HG03460 (cell line): Measurements from ENCODE around the gene EZH2.

Experiments
- ATAC-seq: cut with Tn5 transposase; IDR thresholded peaks from one replicate; pipeline ENCODE4 v1.9.1; 2021; ENCODE audit not compliant: unreplicated experiment

Gene EZH2

DNA sequence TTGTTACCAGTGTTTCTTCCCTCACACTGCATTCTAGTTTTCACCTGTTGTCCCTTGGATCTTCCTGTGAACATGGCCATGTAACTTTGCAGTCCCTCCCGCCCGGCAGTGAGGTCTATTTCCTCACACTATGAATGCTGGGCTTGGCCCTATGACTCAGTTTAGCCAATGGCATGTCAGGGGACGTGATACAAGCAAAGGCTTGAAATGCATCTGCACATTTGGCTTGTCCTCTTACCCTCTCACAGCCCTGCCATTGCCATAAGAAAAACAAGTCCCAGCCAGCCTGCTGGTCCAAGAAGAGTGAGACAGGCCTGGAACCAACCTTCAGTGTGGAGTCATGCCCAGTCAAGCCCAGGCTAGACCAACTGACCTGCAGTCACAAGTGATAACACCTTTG is 17.1 kb upstream of the EZH2 start:
- no peak for ATAC-seq

GRCh38 chr7:148898845-148899484 is 14.9 kb upstream of the EZH2 start:
- ATAC-seq = no peak

DNA sequence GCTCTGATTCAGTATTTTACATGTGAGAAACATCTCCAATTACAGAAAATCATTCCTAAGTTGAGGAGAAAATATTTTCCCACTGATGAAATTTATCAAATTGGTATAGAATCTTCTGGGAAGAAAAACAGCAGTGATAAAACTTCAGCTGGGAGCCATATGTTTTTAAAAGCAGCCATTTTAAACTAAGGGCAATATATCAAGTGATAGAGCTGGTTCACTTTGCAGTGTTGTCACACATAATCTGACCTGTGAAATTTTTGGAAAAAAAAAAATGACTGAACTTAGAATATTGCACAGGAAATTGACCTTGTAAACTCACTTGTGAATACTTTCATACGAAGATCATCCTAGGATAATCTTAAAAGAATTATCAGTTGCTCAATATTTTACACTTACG is 10.5 kb upstream of the EZH2 start:
- no peak for ATAC-seq

GRCh38 chr7:148893071-148893470 is 9.0 kb upstream of the EZH2 start:
- no peak for ATAC-seq

DNA sequence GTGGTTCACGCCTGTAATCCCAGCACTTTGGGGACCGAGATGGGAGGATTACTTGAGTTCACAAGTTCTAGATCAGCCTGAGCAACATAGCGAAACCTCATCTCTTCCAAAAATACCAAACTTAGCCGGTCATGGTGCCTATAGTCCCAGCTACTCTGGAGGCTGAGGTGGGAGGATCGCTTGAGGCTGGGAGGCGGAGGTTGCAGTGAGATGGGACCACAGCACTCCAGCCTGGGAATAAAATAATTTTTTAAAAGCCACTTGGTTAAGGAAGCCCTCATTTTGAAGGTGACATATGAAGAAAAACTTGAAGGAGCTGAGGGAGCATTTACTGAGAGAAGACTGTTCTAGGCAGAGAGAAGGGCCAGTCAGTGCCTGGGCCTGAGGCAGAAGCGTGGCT is 4.2 kb upstream of the EZH2 start:
- no peak for ATAC-seq

GRCh38 chr7:148886844-148887243 is 2.8 kb upstream of the EZH2 start:
- no peak for ATAC-seq

DNA sequence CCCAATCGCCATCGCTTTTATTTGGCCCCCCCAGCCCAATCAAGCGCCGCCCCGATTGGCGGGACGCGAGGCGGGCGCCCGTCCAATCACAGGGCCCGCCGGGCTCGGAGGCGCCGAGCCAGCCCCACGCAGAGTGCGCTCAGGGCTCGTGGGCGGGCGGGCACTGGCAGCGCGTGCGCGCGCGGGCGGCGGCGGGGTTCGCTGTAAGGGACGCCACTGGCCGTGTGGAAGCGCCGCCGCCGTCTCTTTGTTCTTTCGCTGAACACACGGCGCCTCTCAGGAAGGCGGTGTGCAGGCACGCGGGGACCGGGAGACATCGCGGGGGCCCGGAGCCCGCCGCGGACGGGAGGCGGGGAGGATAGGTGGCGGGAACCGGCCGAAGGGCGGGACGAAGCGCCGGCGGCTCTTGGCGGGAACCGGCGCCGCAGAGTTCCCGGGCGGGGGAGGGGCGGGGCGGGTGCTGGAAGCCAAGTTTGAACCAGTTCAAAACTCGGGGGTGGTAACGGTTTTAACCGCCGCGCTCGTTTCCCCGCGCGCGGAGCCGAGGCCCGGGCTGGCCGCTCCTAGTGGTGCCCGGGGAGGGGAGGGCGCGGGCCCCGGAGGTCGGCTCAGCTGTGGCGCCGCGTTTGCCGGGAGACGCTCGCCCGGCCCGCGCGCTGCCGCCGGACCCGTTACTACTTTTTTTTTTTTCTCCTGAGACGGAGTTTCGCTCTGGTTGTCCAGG is 370 bp upstream of the EZH2 start:
- peak; percentile 86 for ATAC-seq

DNA sequence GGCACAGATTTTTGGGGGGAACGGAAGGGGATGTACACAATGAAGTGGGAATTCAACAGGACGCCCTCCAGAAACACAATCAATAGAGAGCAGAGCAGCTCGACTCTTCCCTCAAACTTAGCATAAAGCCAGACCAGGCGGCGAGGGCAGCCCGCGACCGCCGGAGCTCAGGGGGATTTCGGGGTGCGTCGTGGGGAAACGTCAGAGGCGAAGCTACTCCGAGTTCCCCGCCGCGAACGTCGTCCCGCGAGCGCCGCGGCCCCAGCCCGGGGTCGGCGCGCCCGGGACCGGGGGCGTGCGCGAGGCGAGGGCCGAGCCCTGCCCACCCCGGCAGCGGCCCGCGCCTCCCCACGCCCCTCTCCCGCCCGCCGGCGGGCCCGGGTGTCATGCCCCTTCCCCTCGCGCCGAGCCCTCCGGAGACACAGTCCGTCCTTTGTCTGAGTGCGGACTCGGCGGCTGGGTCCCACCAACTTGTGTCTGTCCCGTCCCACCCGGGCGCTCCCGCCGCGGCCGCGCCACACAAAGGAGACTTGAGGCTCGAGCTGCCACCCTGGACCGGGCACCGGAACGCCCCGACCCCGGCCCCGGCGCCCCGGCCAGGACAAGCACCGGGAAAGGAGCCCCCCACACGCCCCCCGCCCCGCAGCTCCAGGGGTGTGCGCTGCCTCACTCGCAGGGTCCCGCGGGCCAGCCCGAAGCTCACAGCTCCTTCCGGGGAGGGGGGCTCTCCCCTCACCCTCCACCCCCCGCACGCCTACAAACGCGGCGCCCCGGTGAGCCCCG is 634 bp downstream of the EZH2 start:
- peak; percentile 33 for ATAC-seq

DNA sequence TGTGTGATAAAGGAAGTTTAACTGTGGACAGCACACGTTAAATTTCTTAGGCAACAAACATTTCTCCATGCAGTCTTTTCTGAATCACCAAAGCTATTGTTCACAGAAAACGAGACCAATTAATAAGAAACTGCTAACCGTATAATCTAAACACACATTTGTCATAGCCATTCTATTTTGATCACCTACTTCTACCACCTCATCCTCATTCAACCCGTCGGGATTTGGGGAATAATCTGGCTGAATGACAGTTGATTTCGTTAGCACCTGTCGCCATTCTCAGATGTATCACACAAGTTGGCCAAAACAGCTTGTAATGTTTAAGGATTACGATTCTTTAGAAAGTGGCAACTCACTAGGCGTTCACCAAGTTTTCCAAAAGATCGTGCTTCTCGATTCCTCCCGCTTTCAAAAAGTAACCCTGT is 1.2 kb downstream of the EZH2 start:
- ATAC-seq = no peak

DNA sequence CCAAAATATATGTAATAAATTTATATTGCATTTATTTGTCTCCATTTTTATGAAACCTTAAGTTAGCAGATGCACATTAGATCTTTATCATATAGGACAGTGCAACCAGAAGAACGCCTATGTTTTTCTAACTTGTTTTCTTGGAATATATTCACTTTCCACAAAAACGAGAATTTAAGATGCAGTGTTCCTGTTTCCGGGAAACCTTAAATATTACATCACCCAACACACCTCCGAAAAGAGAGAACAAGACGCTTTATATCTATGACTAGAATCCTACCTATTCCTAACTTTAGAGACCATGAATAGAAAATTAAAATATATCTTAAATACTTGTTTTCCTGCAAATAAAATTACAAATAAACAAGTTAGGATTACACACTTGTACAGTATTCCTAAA is 1.9 kb downstream of the EZH2 start:
- ATAC-seq = no peak

GRCh38 chr7:148878317-148878716 is 5.8 kb downstream of the EZH2 start:
- ATAC-seq = no peak

- ATAC-seq = no peak
Measured at GRCh38 chr7:148877517-148877916, 6.6 kb downstream of the EZH2 start.

GRCh38 chr7:148872188-148872587 is 11.9 kb downstream of the EZH2 start:
- no peak for ATAC-seq

DNA sequence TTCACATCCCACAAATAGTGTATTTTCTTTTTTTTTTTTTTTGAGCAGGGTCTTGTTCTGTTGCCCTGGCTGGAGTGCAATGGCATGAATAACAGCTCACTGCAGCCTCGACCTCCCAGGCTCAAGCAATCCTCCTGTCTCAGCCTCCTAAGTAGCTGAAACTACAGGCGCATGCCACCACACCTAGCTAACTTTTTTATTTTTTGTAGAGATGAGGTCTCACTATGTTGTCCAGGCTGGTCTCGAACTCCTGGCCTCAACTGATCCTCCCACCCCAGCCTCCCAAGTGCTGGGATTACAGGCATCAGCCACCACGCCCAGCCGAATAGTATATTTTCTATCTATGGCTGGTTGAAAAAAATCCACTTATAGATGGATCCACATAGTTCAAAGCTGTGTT is 12.5 kb downstream of the EZH2 start:
- ATAC-seq = no peak

DNA sequence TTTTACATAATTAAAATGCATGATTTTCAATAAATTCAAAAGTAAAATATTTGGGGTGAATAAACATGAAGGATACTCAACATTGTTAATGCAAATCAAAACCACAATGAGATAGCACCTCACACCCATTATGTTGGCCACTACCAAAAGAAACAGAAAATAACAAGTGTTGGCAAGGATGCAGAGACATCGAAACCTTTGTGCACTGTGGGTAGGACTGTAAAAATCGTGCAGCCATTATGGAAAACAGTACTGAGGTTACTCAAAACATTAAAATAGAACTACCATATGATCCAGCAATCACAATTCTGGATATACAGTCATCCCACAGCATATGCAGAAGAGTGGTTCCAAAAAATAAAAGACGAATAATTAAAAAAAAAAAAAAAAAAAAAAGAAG is 13.1 kb downstream of the EZH2 start:
- no peak for ATAC-seq

- ATAC-seq = no peak
Measured at GRCh38 chr7:148868378-148868674, 15.8 kb downstream of the EZH2 start.

DNA sequence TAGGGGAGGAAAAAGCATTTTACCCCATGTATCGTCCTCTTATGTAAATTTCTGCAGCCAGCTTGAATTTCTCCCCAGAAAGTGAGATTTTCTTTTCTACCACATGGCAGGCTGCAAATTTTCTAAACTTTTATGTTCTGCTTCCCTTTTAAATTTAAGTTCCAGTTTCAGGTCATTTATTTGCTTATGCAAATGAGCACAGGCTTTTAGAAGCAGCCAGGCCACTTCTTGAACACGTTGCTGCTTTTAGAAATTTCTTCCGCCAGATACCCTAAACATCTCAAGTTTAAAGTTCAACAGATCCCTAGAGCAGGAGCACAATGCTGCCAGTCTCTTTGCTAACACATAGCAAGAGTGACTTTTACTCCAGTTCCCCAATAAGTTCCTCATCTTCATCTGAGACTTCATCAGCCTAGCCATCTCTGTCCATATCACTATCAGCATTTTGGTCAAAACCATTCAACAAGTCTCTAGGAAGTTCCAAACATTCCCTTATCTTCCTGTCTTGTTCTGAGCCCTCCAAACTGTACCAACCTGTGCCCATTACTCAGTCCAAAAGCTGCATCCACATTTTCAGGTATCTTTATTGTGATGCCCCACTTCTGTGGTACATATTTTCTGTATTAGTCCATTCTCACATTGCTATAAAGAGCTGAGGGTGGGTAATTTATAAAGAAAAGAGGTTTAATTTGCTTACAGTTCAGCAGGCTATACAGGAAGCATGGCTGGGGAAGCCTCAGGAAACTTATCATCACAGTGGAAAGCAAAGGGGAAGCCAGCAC is 16.3 kb downstream of the EZH2 start:
- ATAC-seq = no peak

- no peak for ATAC-seq
Measured at GRCh38 chr7:148866362-148866761, 17.7 kb downstream of the EZH2 start.

- ATAC-seq = no peak
Measured at GRCh38 chr7:148865283-148865682, 18.8 kb downstream of the EZH2 start.

- ATAC-seq = no peak
Measured at GRCh38 chr7:148863324-148863723, 20.8 kb downstream of the EZH2 start.

- no peak for ATAC-seq
Measured at GRCh38 chr7:148862481-148862880, 21.6 kb downstream of the EZH2 start.

- ATAC-seq = no peak
Measured at GRCh38 chr7:148858489-148858888, 25.6 kb downstream of the EZH2 start.
